K562 (cell line): ENCODE measurements around the gene OR51V1. TPM values are rescaled to one million over a fixed set of nuclear protein-coding genes. Genes with fewer than 3 reads are reported as not detected.

Experiments
- ARID1B ChIP-seq: fragments of 450-650 bp; IDR thresholded peaks from 2 replicates; pipeline ENCODE4 v1.6.1; 2016; ENCODE audit warnings: antibody characterized with exemption, mild to moderate bottlenecking, inconsistent platforms
- ARID2 ChIP-seq: fragments of 450-650 bp; IDR thresholded peaks from 2 replicates; pipeline ENCODE4 v1.6.1; 2017; ENCODE audit warnings: antibody characterized with exemption, mild to moderate bottlenecking
- ATF2 ChIP-seq: sonication (generic); formaldehyde crosslinking; IDR thresholded peaks from 2 replicates; pipeline ENCODE4 v1.8.1; 2022; ENCODE audit warnings: missing genetic modification reagents
- CCNT2 ChIP-seq: IDR thresholded peaks from 2 replicates; pipeline ENCODE4 v1.6.1; 2011; ENCODE audit warnings: borderline replicate concordance, low read depth, mild to moderate bottlenecking, moderate library complexity, mixed read lengths, low read length; ENCODE audit not compliant: insufficient read length; ENCODE audit errors: extremely low read depth
- HDAC1 ChIP-seq, 2 experiments: fragments of 450-650 bp; IDR thresholded peaks; 2 replicates each; pipeline ENCODE4 v1.6.1; 2016 to 2017; ENCODE audit warnings: inconsistent platforms in 1 of 2, mild to moderate bottlenecking in 1 of 2, moderate library complexity in 1 of 2
- HDAC2 ChIP-seq: fragments of 450-650 bp; IDR thresholded peaks from 2 replicates; pipeline ENCODE4 v1.6.1; 2016; ENCODE audit warnings: mild to moderate bottlenecking
- HDGF ChIP-seq: fragments of 450-650 bp; IDR thresholded peaks from 2 replicates; pipeline ENCODE4 v1.6.1; 2016
- HINFP ChIP-seq: fragments of 450-650 bp; conservative IDR thresholded peaks from 2 replicates; pipeline ENCODE4 v1.6.1; 2016; ENCODE audit warnings: missing genetic modification characterization, low read depth, mild to moderate bottlenecking, control low read depth, missing compliant biosample characterization
- HLTF ChIP-seq: fragments of 450-650 bp; IDR thresholded peaks from 2 replicates; pipeline ENCODE4 v1.6.1; 2016
- LARP7 ChIP-seq: fragments of 450-650 bp; IDR thresholded peaks from 2 replicates; pipeline ENCODE4 v1.6.1; 2016
- NKRF ChIP-seq: fragments of 450-650 bp; IDR thresholded peaks from 2 replicates; pipeline ENCODE4 v1.6.1; 2016; ENCODE audit warnings: borderline replicate concordance
- SMARCA4 ChIP-seq: fragments of 450-650 bp; IDR thresholded peaks from 2 replicates; pipeline ENCODE4 v1.6.1; 2016
- SMARCA5 ChIP-seq: fragments of 450-650 bp; IDR thresholded peaks from 2 replicates; pipeline ENCODE4 v1.6.1; 2016
- SMARCE1 ChIP-seq: fragments of 450-650 bp; IDR thresholded peaks from 2 replicates; pipeline ENCODE4 v1.7.1; 2016; ENCODE audit warnings: mild to moderate bottlenecking
- TOE1 ChIP-seq, 2 experiments: fragments of 450-650 bp in 1 of 2; sonication (generic) in 1 of 2; formaldehyde crosslinking in 1 of 2; IDR thresholded peaks; 2 replicates each; pipeline versions ENCODE4 v1.7.1 to v1.8.0; 2016 to 2022; ENCODE audit warnings: borderline replicate concordance in 2 of 2, mild to moderate bottlenecking in 2 of 2, antibody characterized with exemption in 1 of 2, inconsistent platforms in 1 of 2, low read depth in 1 of 2, missing genetic modification reagents in 1 of 2, moderate library complexity in 1 of 2
- TRIM24 ChIP-seq, 2 experiments: fragments of 450-650 bp; IDR thresholded peaks; 2 replicates each; pipeline ENCODE4 v1.6.1; 2016
- TRIM25 ChIP-seq: fragments of 450-650 bp; IDR thresholded peaks from 2 replicates; pipeline ENCODE4 v1.7.0; 2016; ENCODE audit warnings: borderline replicate concordance
- ZNF197 ChIP-seq: fragments of 200-800 bp; sonication (Bioruptor generic); IDR thresholded peaks from 2 replicates; pipeline ENCODE4 v1.6.1; 2016; ENCODE audit warnings: low read depth, missing genetic modification characterization, missing compliant biosample characterization
- ZNF445 ChIP-seq: fragments of 250-450 bp; sonication (Bioruptor Pico); IDR thresholded peaks from 2 replicates; pipeline ENCODE4 v1.4.0; 2020; ENCODE audit warnings: low read depth, mild to moderate bottlenecking, moderate library complexity
- ZNF589 ChIP-seq: fragments of 200-800 bp; sonication (Bioruptor generic); IDR thresholded peaks from 2 replicates; pipeline ENCODE4 v1.6.1; 2016; ENCODE audit warnings: low read depth, missing genetic modification characterization, missing compliant biosample characterization
- polyA plus RNA-seq, 8 experiments: library from polyadenylated mRNA; depleted of rRNA in 4 of 8; stranded (reverse) in 5 of 8; unstranded in 3 of 8; fragments of >200 nt; fragmentation: Nextera tagmentation in 2 of 8; fragmentation: Illumina TruSeq in 1 of 8; extraction: Ambion mirVana in 2 of 8; extraction: Trizol in 1 of 8; gene quantifications; 2 replicates each; pipeline versions ENCODE4 v1.2.1 to v1.2.3, GENCODE V29; 2011 to 2014; ENCODE audit warnings: inconsistent platforms in 1 of 8, missing spikeins in 1 of 8
- total RNA-seq, 7 experiments: library from RNA; depleted of rRNA in 6 of 7; stranded (reverse); fragments of >200 nt in 6 of 7; fragmentation: Illumina TruSeq in 2 of 7; extraction: Trizol in 2 of 7; gene quantifications; 2 replicates each; pipeline versions ENCODE4 v1.2.1 to v1.2.3, GENCODE V29; 2011 to 2021; ENCODE audit warnings: low replicate concordance in 1 of 7

The OR51V1 gene
- total and polyA plus RNA-seq, 9 of the 15 experiments (the other 6 are each of a cell fraction or from before 2014, with no cell fraction given) = not detected

- TF ChIP-seq TOE1 (IDR thresholded peaks at IDR 0.05; ENCODE audit: borderline replicate concordance) = peak; percentile 38; the same call in 1 of the 2 replicates
- TF ChIP-seq TOE1 (CRISPR knock-in tag; IDR thresholded peaks at IDR 0.05; ENCODE audit: borderline replicate concordance, low read depth) = no peak
- TF ChIP-seq SMARCA5 = peak; percentile 82
- 0 out of 2 replicates have a peak, but pooled peaks have one; percentile 32 for TF ChIP-seq HDAC2
- no peak for TF ChIP-seq ZNF197 (CRISPR knock-in tag)
- TF ChIP-seq TRIM25 = 0 out of 2 replicates have a peak, but pooled peaks have one; percentile 91
- TF ChIP-seq SMARCE1 = peak; percentile 60; the same call in 1 of the 2 replicates
- TF ChIP-seq HINFP (tag) = 0 out of 2 replicates have a peak, but pooled peaks have one; percentile 53
- peak; percentile 49 to 83; a peak in 3 of 4 replicates for TF ChIP-seq HDAC1 (IDR thresholded peaks at IDR 0.05)
- TF ChIP-seq ATF2 (CRISPR knock-in tag) = no peak
- peak; percentile 46 for TF ChIP-seq ARID1B
- TF ChIP-seq HDGF = peak; percentile 85
- TF ChIP-seq NKRF = peak; percentile 65
- peak; percentile 94 for TF ChIP-seq HLTF
- TF ChIP-seq SMARCA4 = peak; percentile 78
- TF ChIP-seq TRIM24 (IDR thresholded peaks at IDR 0.05) = 0 out of 4 replicates have a peak, but pooled peaks have one; percentile 22 to 38
- TF ChIP-seq ZNF445 = no peak
- peak; percentile 56 for TF ChIP-seq ARID2
- TF ChIP-seq LARP7 = peak; percentile 98
- no peak for TF ChIP-seq ZNF589 (CRISPR knock-in tag)
- TF ChIP-seq CCNT2 = no peak
These were observed 35.0 kb upstream of the OR51V1 start (continued) for GRCh38 chr11:5235364-5236095.
